ENCODE measurements around the gene PDE9A. TPM values are rescaled to one million over a fixed set of nuclear protein-coding genes. Genes with fewer than 3 reads are reported as not detected.
A peak's percentile ranks its signal among the peaks of the same experiment; 100 is the strongest.

PDE9A gene
- total RNA-seq, 2 experiments from 2014 or later = 4.7 to 6.1 TPM

DNA sequence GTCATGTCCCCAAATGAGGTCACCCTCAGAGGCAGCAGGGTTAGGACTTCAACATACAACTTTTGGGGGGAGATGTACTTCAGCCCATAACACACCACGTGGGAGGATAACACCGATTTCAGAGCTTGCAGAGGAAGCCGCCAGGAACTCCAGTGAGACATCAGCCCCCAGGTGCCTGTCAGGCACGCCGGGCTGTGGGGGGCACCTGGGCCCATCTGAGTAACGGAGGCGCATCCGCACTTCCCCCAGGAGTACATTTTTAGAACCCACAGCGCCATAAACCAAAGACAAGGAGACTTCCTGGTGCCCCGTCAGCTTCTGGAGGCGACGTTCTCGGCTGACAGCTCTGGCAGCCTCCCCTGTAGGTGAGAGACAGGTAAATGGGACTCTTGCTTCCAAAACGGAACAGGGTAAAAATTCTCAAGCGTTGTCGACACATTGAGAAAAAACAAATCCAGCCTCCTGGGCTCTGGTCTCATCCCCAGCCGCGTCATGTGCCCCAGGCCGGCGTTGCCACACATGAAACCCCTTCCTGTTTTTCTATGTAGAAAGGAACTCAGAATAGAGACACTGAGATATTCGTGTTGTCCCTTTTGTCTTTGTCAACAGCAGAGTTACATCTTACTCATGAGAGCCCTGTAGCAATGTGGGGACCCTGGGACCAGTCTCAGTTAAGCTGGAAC lies 93.3 kb downstream of the PDE9A start:
- Mint-ChIP-seq H3K27me3 (no peaks in the 10 kb centered on the region), H3K36me3 (ENCODE audit: low read depth) (peaks cover 2% of the 10 kb centered on the region), H3K9me3 (no peaks in the 10 kb centered on the region), H3K27ac (peak overlapping the region; percentile 98), H3K4me3 (peak overlapping the region; percentile 33), H3K4me1 (peaks cover 30% of the 10 kb centered on the region)
- CTCF ChIA-PET = interaction anchor here (0.6 to 2.7 kb wide), 4 partner anchors 9 to 21 kb away, joined by 3 to 10 read pairs (median 6); no protein-coding TSS in a partner anchor
- POLR2A ChIA-PET = no interaction called here
- DNase-seq = peak; percentile 63

DNA sequence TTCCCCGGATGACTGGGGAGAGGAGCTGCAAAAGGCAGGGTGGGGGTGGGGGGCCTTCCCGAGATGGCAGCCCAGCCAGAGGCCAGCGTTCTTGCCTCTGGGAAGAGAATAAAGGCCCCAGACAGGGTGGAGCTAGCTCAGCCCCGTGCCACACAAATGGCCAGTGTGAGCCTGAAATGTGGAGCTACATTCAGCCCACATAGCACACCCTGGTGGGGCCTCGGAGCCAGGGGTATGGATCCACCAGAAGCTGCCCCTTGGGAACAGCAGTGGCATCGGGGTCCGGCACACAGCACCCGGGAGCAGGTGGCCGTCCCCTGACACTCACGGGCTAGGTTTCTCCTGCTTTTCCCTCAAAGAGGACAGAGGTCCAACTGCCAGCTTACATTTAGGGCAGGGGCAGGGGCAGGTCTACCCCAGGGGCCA lies 93.9 kb downstream of the PDE9A start:
- peak overlapping the region; percentile 98 for H3K27ac Mint-ChIP-seq
- H3K4me1 Mint-ChIP-seq = peaks cover 30% of the 10 kb centered on the region
- peaks cover 2% of the 10 kb centered on the region for H3K36me3 Mint-ChIP-seq (ENCODE audit: low read depth)
- POLR2A ChIA-PET = no interaction called here
- CTCF ChIA-PET = interaction anchor here (1.1 to 2.7 kb wide), 3 partner anchors 10 to 21 kb away, joined by 3 to 10 read pairs (median 9); no protein-coding TSS in a partner anchor
- peak overlapping the region; percentile 33 for H3K4me3 Mint-ChIP-seq
- no peak for DNase-seq
- H3K27me3 Mint-ChIP-seq = no peaks in the 10 kb centered on the region
- no peaks in the 10 kb centered on the region for H3K9me3 Mint-ChIP-seq

DNA sequence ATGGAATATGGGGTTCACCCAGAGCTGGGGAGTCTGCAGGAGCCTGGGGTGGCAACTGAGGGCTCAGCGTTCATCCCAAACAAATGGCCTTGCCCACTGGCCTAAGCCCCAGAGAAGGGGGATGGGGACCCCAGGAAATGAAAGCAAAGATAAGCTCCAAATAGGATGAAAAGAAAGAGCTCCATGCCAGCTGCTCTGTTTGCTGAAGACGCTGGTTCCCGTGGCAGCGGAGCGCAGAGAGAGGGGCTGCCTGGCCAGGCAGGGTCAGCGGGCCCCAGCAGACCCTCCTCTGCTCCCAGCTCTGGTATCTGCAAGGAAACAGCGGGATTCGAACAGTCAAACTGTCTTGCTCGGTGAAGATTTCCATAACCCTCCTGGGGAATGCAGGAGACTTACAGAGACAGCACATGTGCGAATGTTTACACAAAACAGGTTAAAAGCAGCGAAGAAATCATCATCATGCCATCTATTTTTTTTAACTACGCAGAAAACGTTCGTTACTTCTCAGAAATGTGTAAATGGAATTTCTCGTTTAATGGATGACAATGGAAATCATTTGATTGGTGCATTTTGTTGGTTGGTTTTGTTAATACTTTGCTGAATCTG lies 94.4 kb downstream of the PDE9A start:
- CTCF ChIA-PET = interaction anchor here (0.7 to 2.7 kb wide), 5 partner anchors 10 to 40 kb away, joined by 3 to 10 read pairs (median 3); no protein-coding TSS in a partner anchor
- Mint-ChIP-seq H3K36me3 (ENCODE audit: low read depth) (peaks cover 2% of the 10 kb centered on the region), H3K4me1 (peaks cover 30% of the 10 kb centered on the region), H3K4me3 (no peak overlapping the region), H3K27me3 (no peaks in the 10 kb centered on the region), H3K27ac (peak overlapping the region; percentile 98), H3K9me3 (no peaks in the 10 kb centered on the region)
- no peak for DNase-seq
- POLR2A ChIA-PET = interaction anchor here (0.6 kb wide), 1 partner anchor 242 kb away, joined by 3 read pairs; no protein-coding TSS in a partner anchor

DNA sequence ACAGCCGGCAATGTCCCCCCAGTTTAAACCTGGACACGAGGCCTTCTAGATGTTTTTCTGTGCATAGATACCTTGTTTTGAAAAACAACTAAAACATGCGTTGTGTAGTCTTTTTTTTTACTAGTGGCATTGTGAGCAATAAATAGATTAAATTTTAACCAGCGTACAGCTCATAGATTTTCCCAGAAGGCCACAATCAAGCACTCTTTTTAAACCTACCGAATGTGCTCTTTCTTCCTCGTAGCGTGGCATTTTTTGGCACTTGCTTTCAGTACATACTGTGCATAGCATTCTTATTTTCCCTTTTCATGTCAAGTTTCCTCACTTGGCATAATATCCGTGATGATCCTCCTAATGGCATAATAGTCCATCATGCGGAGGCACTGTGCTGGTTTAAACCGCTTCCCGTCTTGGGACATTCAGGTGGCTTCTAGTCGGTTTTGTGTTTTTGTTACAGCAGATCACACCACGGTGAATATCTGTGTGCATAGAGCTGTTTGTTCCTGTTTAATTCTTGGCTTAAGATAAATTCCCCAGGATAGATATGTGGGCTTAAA lies 95.3 kb downstream of the PDE9A start:
- peak overlapping the region; percentile 58 for H3K27ac Mint-ChIP-seq
- no peaks in the 10 kb centered on the region for H3K27me3 Mint-ChIP-seq
- peaks cover 2% of the 10 kb centered on the region for H3K36me3 Mint-ChIP-seq (ENCODE audit: low read depth)
- no peak for DNase-seq
- H3K4me3 Mint-ChIP-seq = no peak overlapping the region
- H3K4me1 Mint-ChIP-seq = peaks cover 30% of the 10 kb centered on the region
- POLR2A ChIA-PET = no interaction called here
- no peaks in the 10 kb centered on the region for H3K9me3 Mint-ChIP-seq
- CTCF ChIA-PET = interaction anchor here (0.7 to 0.9 kb wide), 2 partner anchors 11 to 39 kb away, joined by 3 read pairs; no protein-coding TSS in a partner anchor

DNA sequence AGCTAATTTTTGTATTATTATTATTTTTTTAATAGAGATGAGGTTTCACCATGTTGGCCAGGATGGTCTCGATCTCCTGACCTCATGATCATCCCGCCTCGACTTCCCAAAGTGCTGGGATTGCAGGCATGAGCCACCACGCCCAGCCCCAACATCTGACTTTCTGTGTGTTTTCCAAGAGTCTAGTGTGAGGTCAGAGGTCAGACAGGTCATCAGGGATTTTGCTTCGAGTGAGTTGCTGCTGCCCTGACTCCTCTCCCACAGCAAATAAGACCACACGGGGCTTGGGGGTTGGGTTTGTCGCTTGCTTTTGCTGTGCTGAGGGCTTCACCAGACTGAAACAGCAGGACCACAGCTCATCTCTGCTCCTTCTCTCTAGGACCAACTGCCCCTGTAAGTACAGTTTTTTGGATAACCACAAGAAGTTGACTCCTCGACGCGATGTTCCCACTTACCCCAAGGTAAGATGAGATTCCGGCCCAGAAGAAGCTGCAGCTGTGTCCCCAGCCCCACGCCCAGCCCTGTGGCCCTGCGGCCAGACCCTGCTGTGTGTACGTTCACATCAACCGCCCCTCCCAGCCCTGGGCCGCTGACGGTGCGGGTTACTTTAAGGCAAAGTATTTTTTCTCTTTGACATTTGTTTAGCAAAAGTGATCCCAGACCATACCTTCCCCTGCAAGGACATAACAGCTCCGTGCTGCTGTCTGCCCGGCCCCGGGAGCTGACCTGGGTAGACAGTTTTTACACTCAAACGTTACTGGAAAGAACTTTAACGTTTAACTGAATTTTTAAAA lies 97.5 kb downstream of the PDE9A start:
- Mint-ChIP-seq H3K9me3 (no peaks in the 10 kb centered on the region), H3K4me3 (no peak overlapping the region), H3K36me3 (ENCODE audit: low read depth) (peaks cover 2% of the 10 kb centered on the region), H3K27ac (peak overlapping the region; percentile 25), H3K27me3 (no peaks in the 10 kb centered on the region), H3K4me1 (peaks cover 29% of the 10 kb centered on the region)
- CTCF ChIA-PET = interaction anchor here (0.7 to 0.9 kb wide), 2 partner anchors 9 to 13 kb away, joined by 3 to 4 read pairs; no protein-coding TSS in a partner anchor
- POLR2A ChIA-PET = no interaction called here
- DNase-seq = no peak

DNA sequence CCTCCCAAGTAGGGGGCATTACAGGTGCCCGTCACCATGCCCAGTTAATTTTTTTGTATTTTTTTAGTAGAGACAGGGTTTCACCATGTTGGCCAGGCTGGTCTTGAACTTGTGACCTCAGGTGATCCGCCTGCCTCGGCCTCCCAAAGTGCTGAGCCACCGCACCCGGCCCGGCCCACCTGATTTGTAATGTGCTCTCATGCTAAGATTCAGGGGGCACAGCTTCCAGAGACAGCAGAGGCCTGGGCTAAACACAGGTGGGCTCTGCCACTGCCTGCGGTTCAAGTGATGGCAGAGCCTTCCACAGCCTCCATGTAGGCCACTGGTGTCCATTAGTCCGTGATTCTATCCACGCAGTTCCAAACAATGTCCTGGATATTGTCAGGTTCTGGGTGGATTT lies 98.4 kb downstream of the PDE9A start:
- ChIA-PET CTCF (interaction anchor here (0.9 kb wide), 1 partner anchor 10 kb away, joined by 4 read pairs; no protein-coding TSS in a partner anchor), POLR2A (no interaction called here)
- DNase-seq = no peak
- Mint-ChIP-seq H3K27me3 (no peaks in the 10 kb centered on the region), H3K27ac (no peak overlapping the region), H3K36me3 (ENCODE audit: low read depth) (peaks cover 2% of the 10 kb centered on the region), H3K4me1 (peaks cover 20% of the 10 kb centered on the region), H3K4me3 (no peak overlapping the region), H3K9me3 (no peaks in the 10 kb centered on the region)

DNA sequence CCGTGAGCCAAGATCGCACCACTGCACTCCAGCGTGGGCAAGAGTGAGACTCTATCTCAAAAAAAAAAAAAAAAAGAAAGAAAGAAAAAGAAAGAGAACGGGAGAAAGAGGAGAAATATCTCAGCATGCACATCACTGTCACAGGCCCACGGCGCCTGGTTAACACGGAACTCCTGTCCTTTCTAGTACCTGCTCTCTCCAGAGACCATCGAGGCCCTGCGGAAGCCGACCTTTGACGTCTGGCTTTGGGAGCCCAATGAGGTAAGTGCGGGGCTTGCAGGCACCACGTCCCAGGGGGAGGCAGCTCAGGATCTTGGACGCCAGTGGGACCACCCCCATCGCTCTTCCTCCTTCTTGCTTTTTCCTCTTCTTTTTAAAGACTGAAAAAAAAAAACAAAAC lies 100.4 kb downstream of the PDE9A start:
- Mint-ChIP-seq H3K27me3 (no peaks in the 10 kb centered on the region), H3K27ac (no peak overlapping the region), H3K9me3 (no peaks in the 10 kb centered on the region), H3K4me1 (peaks cover 1% of the 10 kb centered on the region), H3K4me3 (no peak overlapping the region), H3K36me3 (ENCODE audit: low read depth) (no peaks in the 10 kb centered on the region)
- CTCF ChIA-PET = no interaction called here
- no peak for DNase-seq
- POLR2A ChIA-PET = no interaction called here

DNA sequence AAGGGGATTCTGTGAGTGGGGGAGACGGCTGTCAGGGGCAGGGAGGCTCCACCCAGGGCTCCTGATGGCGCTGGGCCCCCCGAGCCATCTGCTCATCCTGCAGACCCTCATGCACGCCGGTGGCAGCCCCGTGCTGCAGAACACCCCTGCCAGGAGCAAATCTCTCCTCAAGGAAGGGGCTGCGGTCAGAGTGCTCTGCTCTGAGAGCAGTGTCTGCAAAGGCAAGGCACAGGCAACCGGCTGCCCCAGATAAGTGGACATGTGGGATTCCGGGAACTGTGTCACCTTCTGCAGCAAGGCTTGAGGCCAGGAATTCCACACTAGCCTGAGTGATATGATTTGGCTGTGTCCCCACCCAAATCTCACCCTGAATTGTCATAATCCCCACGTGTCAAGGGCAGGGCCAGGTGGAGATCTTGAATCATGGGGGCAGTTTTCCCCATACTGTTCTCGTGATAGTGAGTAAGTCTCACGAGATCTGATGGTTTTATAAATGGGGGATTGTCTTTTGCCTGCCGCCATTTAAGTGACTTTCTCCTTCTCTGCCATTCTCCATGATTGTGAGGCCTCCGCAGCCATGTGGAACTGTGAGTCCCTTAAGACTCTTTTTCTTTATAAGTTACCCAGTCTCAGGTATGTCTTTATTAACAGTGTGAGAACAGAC lies 101.0 kb downstream of the PDE9A start:
- CTCF ChIA-PET = no interaction called here
- DNase-seq = no peak
- Mint-ChIP-seq H3K4me1 (no peaks in the 10 kb centered on the region), H3K36me3 (ENCODE audit: low read depth) (no peaks in the 10 kb centered on the region), H3K4me3 (no peak overlapping the region), H3K9me3 (no peaks in the 10 kb centered on the region), H3K27ac (no peak overlapping the region), H3K27me3 (no peaks in the 10 kb centered on the region)
- POLR2A ChIA-PET = no interaction called here

DNA sequence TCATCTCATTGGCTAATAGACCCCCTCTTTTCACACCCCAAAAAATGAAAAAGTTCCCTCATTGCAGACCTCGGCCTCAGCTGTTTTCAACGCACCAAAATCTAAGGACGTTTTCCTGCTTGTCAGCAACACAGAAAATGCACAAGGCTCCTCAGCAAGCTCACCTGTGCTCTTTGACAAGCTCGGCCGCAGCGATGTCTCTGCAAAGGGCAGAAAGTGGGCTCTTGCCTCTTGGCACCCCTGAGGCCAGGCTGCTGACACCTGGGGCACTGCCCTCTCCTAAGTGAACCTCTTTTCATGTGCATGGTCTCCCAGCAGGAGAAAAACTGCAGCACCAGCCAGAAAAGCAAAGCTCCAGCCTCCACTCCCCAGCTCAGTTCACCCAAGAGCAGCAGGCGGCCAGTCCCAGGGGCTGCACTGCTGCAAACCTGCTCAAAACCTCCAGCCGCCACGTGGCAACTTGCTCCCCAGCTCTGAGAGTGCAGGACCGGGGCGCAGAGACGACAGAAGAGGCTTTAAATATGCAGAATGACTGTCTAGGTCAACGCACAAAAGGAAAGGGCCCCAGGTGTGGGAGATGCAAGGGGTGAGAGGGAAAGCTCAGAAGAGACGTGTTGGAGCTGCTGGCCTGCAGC lies 101.7 kb downstream of the PDE9A start:
- DNase-seq = no peak
- Mint-ChIP-seq H3K9me3 (no peaks in the 10 kb centered on the region), H3K27me3 (no peaks in the 10 kb centered on the region), H3K4me1 (no peaks in the 10 kb centered on the region), H3K4me3 (no peak overlapping the region), H3K36me3 (ENCODE audit: low read depth) (no peaks in the 10 kb centered on the region), H3K27ac (no peak overlapping the region)
- CTCF ChIA-PET = no interaction called here
- POLR2A ChIA-PET = no interaction called here

DNA sequence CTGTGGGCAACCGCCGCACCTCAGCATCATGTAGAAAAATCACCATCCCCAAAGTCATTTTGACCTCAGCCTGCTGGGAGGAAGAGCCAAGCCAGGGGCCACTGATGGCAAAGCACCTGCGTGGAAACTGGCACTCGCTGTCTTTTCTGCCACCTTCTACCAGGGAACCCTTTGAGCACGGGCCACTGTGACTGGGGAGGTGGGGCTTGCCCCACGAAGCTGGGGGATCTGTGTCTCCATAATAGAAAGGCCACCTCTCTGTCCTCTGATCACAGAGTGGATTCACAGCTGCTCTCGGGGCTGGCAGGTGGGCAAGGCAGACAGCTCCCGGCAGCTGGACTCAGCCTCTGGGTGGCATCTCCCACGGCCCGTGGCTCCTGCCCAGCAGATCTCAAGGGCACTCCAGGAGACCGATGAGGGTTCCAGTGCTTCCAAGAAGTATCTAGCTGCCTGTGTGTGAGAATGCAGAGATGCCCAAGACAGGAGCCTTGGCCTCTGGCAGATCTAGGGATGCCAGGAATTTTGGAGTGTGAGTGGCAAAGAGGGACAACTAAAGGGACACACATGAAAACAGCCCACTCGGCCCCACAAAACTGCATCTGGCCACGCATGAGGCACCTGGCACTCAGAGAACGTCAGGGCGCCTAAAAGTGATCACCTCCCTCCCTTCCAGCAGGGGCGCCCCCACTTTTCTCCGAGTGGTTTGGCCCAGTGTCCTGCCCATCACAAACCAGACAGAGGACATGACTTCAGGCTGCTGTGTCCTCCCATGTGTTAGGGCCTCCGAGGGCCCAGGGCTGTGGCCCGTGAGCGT lies 102.6 kb downstream of the PDE9A start:
- Mint-ChIP-seq H3K4me1 (no peaks in the 10 kb centered on the region), H3K4me3 (no peak overlapping the region), H3K36me3 (ENCODE audit: low read depth) (no peaks in the 10 kb centered on the region), H3K27me3 (no peaks in the 10 kb centered on the region), H3K9me3 (no peaks in the 10 kb centered on the region), H3K27ac (no peak overlapping the region)
- CTCF ChIA-PET = interaction anchor here (0.6 kb wide), 1 partner anchor 149 kb away, joined by 3 read pairs; no protein-coding TSS in a partner anchor
- POLR2A ChIA-PET = no interaction called here
- DNase-seq = no peak

DNA sequence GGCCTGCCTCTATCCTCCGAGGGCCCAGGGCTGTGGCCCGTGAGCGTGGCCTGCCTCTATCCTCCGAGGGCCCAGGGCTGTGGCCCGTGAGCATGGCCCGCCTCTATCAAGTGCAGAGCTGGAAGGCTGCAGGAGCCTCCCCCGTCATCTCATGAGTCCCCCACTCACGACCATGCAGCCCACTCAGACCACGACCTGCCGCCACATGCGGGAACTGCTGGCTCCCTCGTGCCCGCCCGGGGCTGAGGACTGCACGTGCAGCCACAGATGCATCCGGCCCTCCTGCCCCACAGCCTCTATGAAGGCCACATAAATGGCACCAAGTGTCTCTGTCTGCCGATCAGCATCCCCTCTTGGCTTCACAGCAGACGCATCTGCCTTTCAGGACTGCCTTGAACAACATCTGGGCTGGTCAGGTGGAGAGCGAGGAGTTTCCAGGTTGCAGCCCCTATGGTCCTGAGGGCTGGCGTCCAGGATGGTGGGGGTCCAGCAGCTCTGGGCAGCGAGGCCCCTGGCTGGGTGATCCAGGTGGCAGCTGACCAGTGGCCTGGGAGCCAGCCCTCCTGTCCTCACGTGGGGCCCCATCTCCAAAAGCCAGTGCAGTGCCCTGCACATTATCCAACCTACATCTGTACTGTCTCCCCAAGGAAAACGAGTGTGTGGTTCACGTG lies 103.3 kb downstream of the PDE9A start:
- H3K27ac Mint-ChIP-seq = no peak overlapping the region
- H3K4me1 Mint-ChIP-seq = no peaks in the 10 kb centered on the region
- H3K9me3 Mint-ChIP-seq = no peaks in the 10 kb centered on the region
- ChIA-PET POLR2A (no interaction called here), CTCF (interaction anchor here (0.6 kb wide), 1 partner anchor 150 kb away, joined by 3 read pairs; no protein-coding TSS in a partner anchor)
- DNase-seq = no peak
- no peaks in the 10 kb centered on the region for H3K36me3 Mint-ChIP-seq (ENCODE audit: low read depth)
- H3K4me3 Mint-ChIP-seq = no peak overlapping the region
- no peaks in the 10 kb centered on the region for H3K27me3 Mint-ChIP-seq

Measured in activated CD4-positive, alpha-beta T cell treated with anti-CD3 and anti-CD28 coated beads, Interleukin-2, amount 10 ng/mL, durations not matched to agents 7 days and 5 days (primary cell).